K562 (cell line): ENCODE data around the gene SMIM41. TPM values are rescaled to one million over a fixed set of nuclear protein-coding genes. Genes with fewer than 3 reads are reported as not detected.

Experiments
- CEBPB ChIP-seq: fragments of 450-650 bp; IDR thresholded peaks from 2 replicates; pipeline ENCODE4 v1.6.1; 2016; ENCODE audit warnings: missing genetic modification characterization, missing compliant biosample characterization
- FOXA1 ChIP-seq: fragments of 450-650 bp; IDR thresholded peaks from 2 replicates; pipeline ENCODE4 v1.6.1; 2016; ENCODE audit warnings: mild to moderate bottlenecking, borderline replicate concordance
- HNRNPH1 ChIP-seq: fragments of 200-400 bp; formaldehyde crosslinking; optimal IDR thresholded peaks from 2 replicates; pipeline ENCODE3; 2017; ENCODE audit warnings: low read depth, mild to moderate bottlenecking, low read length, moderate library complexity
- KLF16 ChIP-seq: IDR thresholded peaks from 2 replicates; pipeline ENCODE4 v1.6.1; 2016; ENCODE audit warnings: antibody characterized with exemption
- MAZ ChIP-seq, 2 experiments: fragments of 450-650 bp in 1 of 2; sonication (generic) in 1 of 2; formaldehyde crosslinking; IDR thresholded peaks in 1 of 2; conservative IDR thresholded peaks in 1 of 2; 2 replicates each; pipeline versions ENCODE4 v1.4.0 to v1.5.0; 2020; ENCODE audit warnings: mild to moderate bottlenecking in 1 of 2, missing genetic modification reagents in 1 of 2
- MEIS2 ChIP-seq: fragments of 450-650 bp; IDR thresholded peaks from 2 replicates; pipeline ENCODE4 v1.6.1; 2014; ENCODE audit warnings: mild to moderate bottlenecking; ENCODE audit not compliant: partially characterized antibody
- MYC ChIP-seq, 2 experiments: fragments of 250-450 bp in 1 of 2; sonication (Bioruptor Pico) in 1 of 2; IDR thresholded peaks; 2 replicates each; pipeline versions ENCODE4 v1.5.1 to v1.6.1; 2012 to 2021; ENCODE audit warnings: low read depth in 2 of 2, borderline replicate concordance in 1 of 2, improper control_type of control experiment in 1 of 2, low read length in 1 of 2, mild to moderate bottlenecking in 1 of 2, moderate library complexity in 1 of 2
- RCOR1 ChIP-seq, 2 experiments: IDR thresholded peaks; 2 replicates each; pipeline ENCODE4 v1.6.1; 2012; ENCODE audit warnings: low read depth in 2 of 2, low read length in 2 of 2, borderline replicate concordance in 1 of 2, improper control_type of control experiment in 1 of 2
- STAG1 ChIP-seq: sonication (generic); formaldehyde crosslinking; IDR thresholded peaks from 2 replicates; pipeline ENCODE4 v1.5.0; 2020; ENCODE audit warnings: missing genetic modification reagents, borderline replicate concordance
- ZBTB7A ChIP-seq: IDR thresholded peaks from 2 replicates; pipeline ENCODE4 v1.6.1; 2011; ENCODE audit warnings: low read depth, mild to moderate bottlenecking, low read length, moderate library complexity, borderline replicate concordance; ENCODE audit not compliant: control insufficient read depth
- polyA plus RNA-seq, 8 experiments: library from polyadenylated mRNA; depleted of rRNA in 4 of 8; stranded (reverse) in 5 of 8; unstranded in 3 of 8; fragments of >200 nt; fragmentation: Nextera tagmentation in 2 of 8; fragmentation: Illumina TruSeq in 1 of 8; extraction: Ambion mirVana in 2 of 8; extraction: Trizol in 1 of 8; gene quantifications; 2 replicates each; pipeline versions ENCODE4 v1.2.1 to v1.2.3, GENCODE V29; 2011 to 2014; ENCODE audit warnings: inconsistent platforms in 1 of 8, missing spikeins in 1 of 8
- total RNA-seq, 7 experiments: library from RNA; depleted of rRNA in 6 of 7; stranded (reverse); fragments of >200 nt in 6 of 7; fragmentation: Illumina TruSeq in 2 of 7; extraction: Trizol in 2 of 7; gene quantifications; 2 replicates each; pipeline versions ENCODE4 v1.2.1 to v1.2.3, GENCODE V29; 2011 to 2021; ENCODE audit warnings: low replicate concordance in 1 of 7
- TF ChIP-seq, protein P1 (sequence below): fragments of 200-800 bp; sonication (Bioruptor generic); IDR thresholded peaks from 2 replicates; pipeline ENCODE4 v1.6.1; 2017; ENCODE audit warnings: missing genetic modification characterization, missing compliant biosample characterization
- TF ChIP-seq, protein P2 (sequence below), 2 experiments: fragments of 450-650 bp in 1 of 2; sonication (generic) in 1 of 2; formaldehyde crosslinking; conservative IDR thresholded peaks; 2 replicates each; pipeline versions ENCODE4 v1.4.0 to v1.8.1; 2020 to 2022; ENCODE audit warnings: mild to moderate bottlenecking in 1 of 2, missing genetic modification reagents in 1 of 2
- TF ChIP-seq, protein P3 (sequence below): fragments of 450-650 bp; formaldehyde crosslinking; IDR thresholded peaks from 2 replicates; pipeline ENCODE4 v1.4.0; 2020; ENCODE audit warnings: mild to moderate bottlenecking, moderate library complexity
- TF ChIP-seq, protein P4 (sequence below), 2 experiments: fragments of 150-350 bp in 1 of 2; IDR thresholded peaks; 2 replicates each; pipeline ENCODE4 v1.6.1; 2012 to 2016; ENCODE audit warnings: low read depth in 2 of 2, low read length in 2 of 2, mild to moderate bottlenecking in 1 of 2, moderate library complexity in 1 of 2
- TF ChIP-seq, protein P5 (sequence below), 3 experiments: IDR thresholded peaks in 2 of 3; conservative IDR thresholded peaks in 1 of 3; 2 replicates each; pipeline ENCODE4 v1.5.1; 2011 to 2012; ENCODE audit warnings: low read length in 3 of 3, mild to moderate bottlenecking in 3 of 3, control low read depth in 2 of 3, improper control_type of control experiment in 1 of 3, inconsistent platforms in 1 of 3, low read depth in 1 of 3, mixed read lengths in 1 of 3, moderate library complexity in 1 of 3; ENCODE audit not compliant: insufficient read depth in 2 of 3

The SMIM41 gene
- total and polyA plus RNA-seq, 9 of the 15 experiments (the other 6 are each of a cell fraction or from before 2014, with no cell fraction given) = not detected

DNA sequence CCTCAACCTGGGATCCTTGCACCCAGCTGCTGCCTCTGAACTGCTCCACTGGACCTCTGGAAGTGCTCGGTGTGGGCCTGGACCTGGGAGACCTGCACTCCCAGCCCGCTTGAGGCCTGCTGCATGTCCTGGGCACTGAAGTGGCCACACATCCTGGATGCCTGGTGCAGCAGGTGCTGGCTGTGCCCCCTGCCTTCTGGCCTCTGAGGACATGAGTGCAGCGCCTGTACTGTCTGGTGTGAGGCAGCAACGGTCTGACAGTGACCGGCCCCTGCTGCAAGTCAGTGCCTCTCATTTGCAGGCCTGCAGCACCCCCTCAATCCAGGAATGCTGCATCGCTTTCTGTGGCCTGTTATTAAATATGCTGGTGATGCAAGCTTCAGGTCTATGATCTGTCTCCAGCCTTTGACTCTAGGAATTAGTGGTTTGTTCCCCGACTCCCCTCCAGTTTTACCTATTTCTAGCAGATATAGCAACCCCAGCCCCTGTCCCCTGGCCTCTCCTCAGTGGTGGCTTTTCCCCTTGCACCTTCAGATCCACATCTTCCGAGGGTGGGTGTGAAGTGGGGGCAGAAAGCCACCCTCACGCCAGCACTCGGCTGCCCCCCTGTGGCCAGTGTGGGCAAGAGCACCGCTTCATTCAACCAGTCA lies 3.6 kb downstream of the SMIM41 start (continued):
- peak; percentile 58; the same call in 1 of the 2 replicates for TF ChIP-seq KLF16
- TF ChIP-seq MAZ (CRISPR knock-in tag; conservative IDR thresholded peaks at IDR 0.05 in 1 of 2, IDR thresholded peaks at IDR 0.05 in 1 of 2) = peak; percentile 63 to 84
- peak; percentile 53; the same call in 1 of the 2 replicates for TF ChIP-seq ZBTB7A
- TF ChIP-seq, protein P1, sequence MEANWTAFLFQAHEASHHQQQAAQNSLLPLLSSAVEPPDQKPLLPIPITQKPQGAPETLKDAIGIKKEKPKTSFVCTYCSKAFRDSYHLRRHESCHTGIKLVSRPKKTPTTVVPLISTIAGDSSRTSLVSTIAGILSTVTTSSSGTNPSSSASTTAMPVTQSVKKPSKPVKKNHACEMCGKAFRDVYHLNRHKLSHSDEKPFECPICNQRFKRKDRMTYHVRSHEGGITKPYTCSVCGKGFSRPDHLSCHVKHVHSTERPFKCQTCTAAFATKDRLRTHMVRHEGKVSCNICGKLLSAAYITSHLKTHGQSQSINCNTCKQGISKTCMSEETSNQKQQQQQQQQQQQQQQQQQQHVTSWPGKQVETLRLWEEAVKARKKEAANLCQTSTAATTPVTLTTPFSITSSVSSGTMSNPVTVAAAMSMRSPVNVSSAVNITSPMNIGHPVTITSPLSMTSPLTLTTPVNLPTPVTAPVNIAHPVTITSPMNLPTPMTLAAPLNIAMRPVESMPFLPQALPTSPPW (CRISPR knock-in tag) = peak; percentile 68
- no peak for TF ChIP-seq FOXA1
- peak; percentile 85; the same call in 1 of the 2 replicates for TF ChIP-seq STAG1 (CRISPR knock-in tag)
- TF ChIP-seq HNRNPH1 = no peak
- TF ChIP-seq, protein P2, sequence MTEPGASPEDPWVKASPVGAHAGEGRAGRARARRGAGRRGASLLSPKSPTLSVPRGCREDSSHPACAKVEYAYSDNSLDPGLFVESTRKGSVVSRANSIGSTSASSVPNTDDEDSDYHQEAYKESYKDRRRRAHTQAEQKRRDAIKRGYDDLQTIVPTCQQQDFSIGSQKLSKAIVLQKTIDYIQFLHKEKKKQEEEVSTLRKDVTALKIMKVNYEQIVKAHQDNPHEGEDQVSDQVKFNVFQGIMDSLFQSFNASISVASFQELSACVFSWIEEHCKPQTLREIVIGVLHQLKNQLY (CRISPR knock-in tag; conservative IDR thresholded peaks at IDR 0.05) = no peak
- no peak for TF ChIP-seq MEIS2
- TF ChIP-seq, protein P3, sequence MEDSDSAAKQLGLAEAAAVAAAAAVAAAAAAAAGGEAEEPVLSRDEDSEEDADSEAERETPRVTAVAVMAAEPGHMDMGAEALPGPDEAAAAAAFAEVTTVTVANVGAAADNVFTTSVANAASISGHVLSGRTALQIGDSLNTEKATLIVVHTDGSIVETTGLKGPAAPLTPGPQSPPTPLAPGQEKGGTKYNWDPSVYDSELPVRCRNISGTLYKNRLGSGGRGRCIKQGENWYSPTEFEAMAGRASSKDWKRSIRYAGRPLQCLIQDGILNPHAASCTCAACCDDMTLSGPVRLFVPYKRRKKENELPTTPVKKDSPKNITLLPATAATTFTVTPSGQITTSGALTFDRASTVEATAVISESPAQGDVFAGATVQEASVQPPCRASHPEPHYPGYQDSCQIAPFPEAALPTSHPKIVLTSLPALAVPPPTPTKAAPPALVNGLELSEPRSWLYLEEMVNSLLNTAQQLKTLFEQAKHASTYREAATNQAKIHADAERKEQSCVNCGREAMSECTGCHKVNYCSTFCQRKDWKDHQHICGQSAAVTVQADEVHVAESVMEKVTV (CRISPR knock-in tag) = peak; percentile 82
- TF ChIP-seq CEBPB (tag) = peak; percentile 18; the same call in 1 of the 2 replicates
- TF ChIP-seq, protein P4, sequence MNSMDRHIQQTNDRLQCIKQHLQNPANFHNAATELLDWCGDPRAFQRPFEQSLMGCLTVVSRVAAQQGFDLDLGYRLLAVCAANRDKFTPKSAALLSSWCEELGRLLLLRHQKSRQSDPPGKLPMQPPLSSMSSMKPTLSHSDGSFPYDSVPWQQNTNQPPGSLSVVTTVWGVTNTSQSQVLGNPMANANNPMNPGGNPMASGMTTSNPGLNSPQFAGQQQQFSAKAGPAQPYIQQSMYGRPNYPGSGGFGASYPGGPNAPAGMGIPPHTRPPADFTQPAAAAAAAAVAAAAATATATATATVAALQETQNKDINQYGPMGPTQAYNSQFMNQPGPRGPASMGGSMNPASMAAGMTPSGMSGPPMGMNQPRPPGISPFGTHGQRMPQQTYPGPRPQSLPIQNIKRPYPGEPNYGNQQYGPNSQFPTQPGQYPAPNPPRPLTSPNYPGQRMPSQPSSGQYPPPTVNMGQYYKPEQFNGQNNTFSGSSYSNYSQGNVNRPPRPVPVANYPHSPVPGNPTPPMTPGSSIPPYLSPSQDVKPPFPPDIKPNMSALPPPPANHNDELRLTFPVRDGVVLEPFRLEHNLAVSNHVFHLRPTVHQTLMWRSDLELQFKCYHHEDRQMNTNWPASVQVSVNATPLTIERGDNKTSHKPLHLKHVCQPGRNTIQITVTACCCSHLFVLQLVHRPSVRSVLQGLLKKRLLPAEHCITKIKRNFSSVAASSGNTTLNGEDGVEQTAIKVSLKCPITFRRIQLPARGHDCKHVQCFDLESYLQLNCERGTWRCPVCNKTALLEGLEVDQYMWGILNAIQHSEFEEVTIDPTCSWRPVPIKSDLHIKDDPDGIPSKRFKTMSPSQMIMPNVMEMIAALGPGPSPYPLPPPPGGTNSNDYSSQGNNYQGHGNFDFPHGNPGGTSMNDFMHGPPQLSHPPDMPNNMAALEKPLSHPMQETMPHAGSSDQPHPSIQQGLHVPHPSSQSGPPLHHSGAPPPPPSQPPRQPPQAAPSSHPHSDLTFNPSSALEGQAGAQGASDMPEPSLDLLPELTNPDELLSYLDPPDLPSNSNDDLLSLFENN (IDR thresholded peaks at IDR 0.05; ENCODE audit: low read depth in 2 of 2, low read length in 2 of 2) = 0 out of 4 replicates have a peak, but pooled peaks of 1 of the 2 experiments have one; percentile 22
- TF ChIP-seq RCOR1 (IDR thresholded peaks at IDR 0.05; ENCODE audit: borderline replicate concordance in 1 of 2, low read depth in 2 of 2, low read length in 2 of 2) = peak in 1 of 2 experiments; percentile 25; a peak in 1 of 4 replicates
- TF ChIP-seq, protein P5, sequence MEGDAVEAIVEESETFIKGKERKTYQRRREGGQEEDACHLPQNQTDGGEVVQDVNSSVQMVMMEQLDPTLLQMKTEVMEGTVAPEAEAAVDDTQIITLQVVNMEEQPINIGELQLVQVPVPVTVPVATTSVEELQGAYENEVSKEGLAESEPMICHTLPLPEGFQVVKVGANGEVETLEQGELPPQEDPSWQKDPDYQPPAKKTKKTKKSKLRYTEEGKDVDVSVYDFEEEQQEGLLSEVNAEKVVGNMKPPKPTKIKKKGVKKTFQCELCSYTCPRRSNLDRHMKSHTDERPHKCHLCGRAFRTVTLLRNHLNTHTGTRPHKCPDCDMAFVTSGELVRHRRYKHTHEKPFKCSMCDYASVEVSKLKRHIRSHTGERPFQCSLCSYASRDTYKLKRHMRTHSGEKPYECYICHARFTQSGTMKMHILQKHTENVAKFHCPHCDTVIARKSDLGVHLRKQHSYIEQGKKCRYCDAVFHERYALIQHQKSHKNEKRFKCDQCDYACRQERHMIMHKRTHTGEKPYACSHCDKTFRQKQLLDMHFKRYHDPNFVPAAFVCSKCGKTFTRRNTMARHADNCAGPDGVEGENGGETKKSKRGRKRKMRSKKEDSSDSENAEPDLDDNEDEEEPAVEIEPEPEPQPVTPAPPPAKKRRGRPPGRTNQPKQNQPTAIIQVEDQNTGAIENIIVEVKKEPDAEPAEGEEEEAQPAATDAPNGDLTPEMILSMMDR (IDR thresholded peaks at IDR 0.05 in 2 of 3, conservative IDR thresholded peaks at IDR 0.05 in 1 of 3; ENCODE audit: insufficient read depth in 2 of 3, low read depth in 1 of 3, low read length in 3 of 3) = peak; percentile 94 to 98 (median 95)
- no peak for TF ChIP-seq MYC (IDR thresholded peaks at IDR 0.05; ENCODE audit: low read depth, low read length)
- no peak for TF ChIP-seq MYC (CRISPR knock-in tag; IDR thresholded peaks at IDR 0.05; ENCODE audit: borderline replicate concordance, low read depth)
